ENCODE results near the gene DNAJB9. TPM values are rescaled to one million over a fixed set of nuclear protein-coding genes. Genes with fewer than 3 reads are reported as not detected.

The DNAJB9 gene
- total and polyA plus RNA-seq, 7 donors: 25.5 to 55.0 (median 33.8) TPM

GRCh38 chr7:108605559-108606201, 36.0 kb downstream of the DNAJB9 start:
- 78 to 85% (median 81%) methylated on average over 7 of the region's 7 CpGs for WGBS, 3 donors
- Histone ChIP-seq H3K36me3 (ENCODE audit: insufficient read depth in 1 of 2, low read depth in 1 of 2) (no peaks in the 10 kb centered on the region), H3K27ac (no peak overlapping the region), H3K9me3 (no peaks in the 10 kb centered on the region), H3K27me3 (ENCODE audit: insufficient read depth in 3 of 3, low read length in 2 of 3) (no peaks in the 10 kb centered on the region), H3K4me3 (no peak overlapping the region), H3K4me1 (no peaks in the 10 kb centered on the region)
- ATAC-seq (no peak), DNase-seq (no peak)
- intact Hi-C loops (cut with DNase I): no loop called here
- TF ChIP-seq, protein P1, sequence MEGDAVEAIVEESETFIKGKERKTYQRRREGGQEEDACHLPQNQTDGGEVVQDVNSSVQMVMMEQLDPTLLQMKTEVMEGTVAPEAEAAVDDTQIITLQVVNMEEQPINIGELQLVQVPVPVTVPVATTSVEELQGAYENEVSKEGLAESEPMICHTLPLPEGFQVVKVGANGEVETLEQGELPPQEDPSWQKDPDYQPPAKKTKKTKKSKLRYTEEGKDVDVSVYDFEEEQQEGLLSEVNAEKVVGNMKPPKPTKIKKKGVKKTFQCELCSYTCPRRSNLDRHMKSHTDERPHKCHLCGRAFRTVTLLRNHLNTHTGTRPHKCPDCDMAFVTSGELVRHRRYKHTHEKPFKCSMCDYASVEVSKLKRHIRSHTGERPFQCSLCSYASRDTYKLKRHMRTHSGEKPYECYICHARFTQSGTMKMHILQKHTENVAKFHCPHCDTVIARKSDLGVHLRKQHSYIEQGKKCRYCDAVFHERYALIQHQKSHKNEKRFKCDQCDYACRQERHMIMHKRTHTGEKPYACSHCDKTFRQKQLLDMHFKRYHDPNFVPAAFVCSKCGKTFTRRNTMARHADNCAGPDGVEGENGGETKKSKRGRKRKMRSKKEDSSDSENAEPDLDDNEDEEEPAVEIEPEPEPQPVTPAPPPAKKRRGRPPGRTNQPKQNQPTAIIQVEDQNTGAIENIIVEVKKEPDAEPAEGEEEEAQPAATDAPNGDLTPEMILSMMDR (IDR thresholded peaks at IDR 0.05): no peak

DNA sequence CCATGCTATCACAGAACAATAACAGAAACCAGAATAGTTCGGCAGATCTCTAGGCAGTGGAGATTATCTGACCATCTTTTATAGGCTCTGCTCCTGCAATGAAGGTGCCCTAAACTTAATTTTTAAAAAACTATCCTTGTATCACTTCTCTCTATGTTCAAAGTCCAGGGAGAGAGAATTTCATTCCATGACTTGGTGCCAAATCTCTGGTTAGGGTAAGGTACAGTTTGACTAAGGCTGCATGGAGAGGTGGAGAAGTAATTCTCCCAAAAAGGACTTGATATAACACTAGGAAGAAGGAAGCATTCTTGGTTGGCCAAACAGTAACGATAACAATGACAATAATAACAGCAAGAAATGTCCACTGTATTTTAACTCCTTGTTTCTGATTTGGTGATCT, 40.0 kb downstream of the DNAJB9 start:
- intact Hi-C loops (cut with DNase I): loop anchor here in 1 of 2 donors (10.0 kb wide), 1 partner anchor 265 kb away; no protein-coding TSS in a partner anchor
- H3K27me3 ChIP-seq (ENCODE audit: insufficient read depth in 3 of 3, low read length in 2 of 3): no peaks in the 10 kb centered on the region

DNA sequence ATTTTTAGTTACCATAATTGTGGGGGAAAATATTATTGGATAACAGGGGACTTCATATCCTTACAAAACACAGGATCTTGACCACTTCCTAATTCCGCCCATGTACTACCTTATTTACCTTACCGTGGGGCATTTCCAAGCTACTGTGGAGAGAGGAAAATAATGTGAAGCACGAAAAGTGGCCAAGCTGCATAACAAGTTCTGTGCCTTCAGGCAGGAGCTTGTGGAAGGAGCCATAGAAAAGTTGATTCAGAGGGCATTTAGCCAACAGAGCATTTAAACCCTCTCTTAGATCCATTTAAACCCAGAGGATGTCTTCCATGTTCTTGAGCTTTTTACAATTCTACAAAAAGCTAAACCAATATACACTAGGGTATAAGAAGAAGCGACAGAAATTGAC, 41.6 kb downstream of the DNAJB9 start:
- no peak for DNase-seq
- no peak overlapping the region for H3K4me3 ChIP-seq
- H3K4me1 ChIP-seq: no peaks in the 10 kb centered on the region
- H3K36me3 ChIP-seq (ENCODE audit: insufficient read depth in 1 of 2, low read depth in 1 of 2): no peaks in the 10 kb centered on the region
- no peak overlapping the region for H3K27ac ChIP-seq
- no peak for ATAC-seq
- TF ChIP-seq, protein P1 (IDR thresholded peaks at IDR 0.05): no peak
- no peaks in the 10 kb centered on the region for H3K9me3 ChIP-seq
- WGBS, 3 donors: 69 to 81% (median 81%) methylated on average over 4 of the region's 4 CpGs
- no peaks in the 10 kb centered on the region for H3K27me3 ChIP-seq (ENCODE audit: insufficient read depth in 3 of 3, low read length in 2 of 3)
- intact Hi-C loops (cut with DNase I): loop anchor here in 1 of 2 donors (10.0 kb wide), 1 partner anchor 264 kb away; no protein-coding TSS in a partner anchor

More for the DNA sequence above, 40.0 kb downstream of the DNAJB9 start:
- Histone ChIP-seq H3K4me3 (no peak overlapping the region), H3K9me3 (no peaks in the 10 kb centered on the region), H3K36me3 (ENCODE audit: insufficient read depth in 1 of 2, low read depth in 1 of 2) (no peaks in the 10 kb centered on the region), H3K4me1 (no peaks in the 10 kb centered on the region), H3K27ac (no peak overlapping the region)
- ATAC-seq: no peak
- no peak for DNase-seq
- 68 to 78% (median 78%) methylated on average over 2 of the region's 2 CpGs for WGBS, 3 donors
- TF ChIP-seq, protein P1 (IDR thresholded peaks at IDR 0.05): no peak

GRCh38 chr7:108613147-108613948, 43.7 kb downstream of the DNAJB9 start:
- peak in 2 of 4 donors; percentile 44 to 68 for ATAC-seq

More at GRCh38 chr7:108613147-108613948, 43.7 kb downstream of the DNAJB9 start:
- Histone ChIP-seq H3K36me3 (ENCODE audit: insufficient read depth in 1 of 2, low read depth in 1 of 2) (no peaks in the 10 kb centered on the region), H3K27me3 (ENCODE audit: insufficient read depth in 3 of 3, low read length in 2 of 3) (no peaks in the 10 kb centered on the region), H3K4me1 (no peaks in the 10 kb centered on the region), H3K9me3 (no peaks in the 10 kb centered on the region), H3K27ac (no peak overlapping the region), H3K4me3 (no peak overlapping the region)
- intact Hi-C loops (cut with DNase I): loop anchor here in 1 of 2 donors (10.0 kb wide), 1 partner anchor 261 kb away; no protein-coding TSS in a partner anchor
- TF ChIP-seq, protein P1 (IDR thresholded peaks at IDR 0.05): peak; percentile 81
- no peak for DNase-seq
- 24 to 25% (median 24%) methylated on average over 5 of the region's 5 CpGs for WGBS, 3 donors

Data from psoas muscle (tissue), 8 donors.